T1000 (cell line): ENCODE data around the gene DNAJC17.

Experiments
- DNase-seq: peaks from one replicate; lab custom pipeline; 2025; ENCODE audit warnings: mixed read lengths; lab: John Stamatoyannopoulos, UW

Gene DNAJC17

DNA sequence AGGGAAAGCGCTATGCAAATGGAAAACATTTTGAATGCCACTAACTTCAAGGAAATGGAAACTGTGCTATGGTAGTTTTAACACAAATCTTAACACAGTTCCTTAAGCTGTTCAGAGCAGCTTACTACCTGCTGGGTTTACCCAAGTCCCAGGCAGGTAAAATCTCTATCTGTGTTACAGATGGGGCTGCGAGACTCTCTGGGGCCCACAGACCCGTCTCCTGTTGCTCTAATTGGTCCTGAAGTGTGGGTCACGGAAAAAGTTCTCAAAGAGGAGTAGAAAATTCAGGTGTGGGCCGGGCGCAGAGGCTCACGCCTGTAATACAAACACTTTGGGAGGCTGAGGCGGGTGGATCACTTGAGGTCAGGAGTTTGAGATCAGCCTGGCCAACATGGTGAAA is 17.3 kb downstream of the DNAJC17 start:
- DNase-seq, result no peak

- DNase-seq, result no peak
Observed at GRCh38 chr15:40789119-40789518, 18.2 kb downstream of the DNAJC17 start.

- DNase-seq, result no peak
Observed at GRCh38 chr15:40787991-40788390, 19.3 kb downstream of the DNAJC17 start.

- DNase-seq, result peak; percentile 15
Observed at GRCh38 chr15:40787344-40787841, 19.9 kb downstream of the DNAJC17 start.

DNA sequence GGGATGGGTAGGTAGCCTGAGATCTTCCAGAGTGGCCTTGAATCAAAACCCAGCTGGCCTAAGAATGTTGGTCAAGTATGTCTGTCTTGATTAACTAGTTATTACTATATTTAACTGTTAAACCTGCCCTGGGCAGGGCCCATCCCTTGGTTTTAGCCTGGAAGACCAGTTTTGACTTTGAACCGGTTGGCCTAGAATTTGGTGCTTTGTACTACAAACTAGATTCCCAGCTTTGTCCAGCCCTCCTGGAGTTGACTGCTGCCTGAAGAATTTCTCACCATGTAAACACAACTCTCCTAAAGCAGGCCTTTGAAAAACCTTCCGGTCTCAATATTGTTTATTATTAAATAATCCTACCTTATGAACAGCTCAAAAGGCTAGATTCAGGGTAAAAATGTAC is 21.5 kb downstream of the DNAJC17 start:
- no peak for DNase-seq

DNA sequence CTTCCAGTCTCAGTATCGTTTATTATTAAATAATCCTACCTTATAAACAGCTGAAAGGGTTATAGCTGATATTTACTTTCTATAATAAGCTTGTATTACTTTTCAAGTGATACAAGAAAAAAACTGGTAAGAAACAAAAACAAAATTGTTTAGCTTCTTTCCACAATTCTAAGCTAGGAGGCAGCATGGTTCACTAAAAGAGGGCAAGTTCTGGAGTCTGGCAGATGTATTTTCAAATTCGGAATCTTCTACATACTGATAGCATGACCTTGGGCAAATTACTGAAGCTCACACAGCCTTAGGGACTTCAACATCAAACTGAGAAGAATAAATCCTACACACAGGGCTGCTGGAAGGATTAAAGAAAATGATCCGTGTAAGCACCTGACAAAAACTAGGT is 22.1 kb downstream of the DNAJC17 start:
- DNase-seq, result no peak

- DNase-seq, result no peak
Observed at GRCh38 chr15:40782609-40783227, 24.6 kb downstream of the DNAJC17 start.

DNA sequence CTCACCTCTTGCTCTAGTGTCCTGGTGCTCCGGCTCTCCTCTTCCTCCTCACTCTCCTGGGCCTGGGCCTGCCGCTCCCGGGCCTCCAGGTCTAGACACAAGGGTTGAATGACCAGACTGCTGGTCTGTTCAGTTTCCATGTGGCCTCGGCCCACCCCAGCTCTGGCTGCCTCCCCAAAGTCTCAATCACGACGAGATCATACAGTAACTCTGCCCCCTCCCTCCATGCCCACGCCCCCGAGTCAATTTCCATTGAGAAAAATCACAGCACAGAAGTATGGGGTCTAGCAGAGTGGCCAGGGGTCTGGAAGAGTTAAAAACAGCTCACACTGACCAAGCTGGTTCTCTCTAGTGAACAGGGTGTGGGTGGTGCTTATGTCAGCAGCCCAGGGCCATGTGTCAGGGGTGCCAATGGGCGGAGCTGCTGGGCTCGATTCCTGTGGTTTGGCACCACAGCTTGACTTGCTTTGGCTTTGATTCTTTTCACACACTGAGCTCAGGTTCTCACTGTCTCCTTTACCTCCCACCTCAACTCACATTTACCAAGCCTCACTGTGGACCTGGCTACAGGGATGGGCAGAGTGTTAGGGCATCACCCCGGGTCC is 30.6 kb downstream of the DNAJC17 start:
- DNase-seq, result no peak

DNA sequence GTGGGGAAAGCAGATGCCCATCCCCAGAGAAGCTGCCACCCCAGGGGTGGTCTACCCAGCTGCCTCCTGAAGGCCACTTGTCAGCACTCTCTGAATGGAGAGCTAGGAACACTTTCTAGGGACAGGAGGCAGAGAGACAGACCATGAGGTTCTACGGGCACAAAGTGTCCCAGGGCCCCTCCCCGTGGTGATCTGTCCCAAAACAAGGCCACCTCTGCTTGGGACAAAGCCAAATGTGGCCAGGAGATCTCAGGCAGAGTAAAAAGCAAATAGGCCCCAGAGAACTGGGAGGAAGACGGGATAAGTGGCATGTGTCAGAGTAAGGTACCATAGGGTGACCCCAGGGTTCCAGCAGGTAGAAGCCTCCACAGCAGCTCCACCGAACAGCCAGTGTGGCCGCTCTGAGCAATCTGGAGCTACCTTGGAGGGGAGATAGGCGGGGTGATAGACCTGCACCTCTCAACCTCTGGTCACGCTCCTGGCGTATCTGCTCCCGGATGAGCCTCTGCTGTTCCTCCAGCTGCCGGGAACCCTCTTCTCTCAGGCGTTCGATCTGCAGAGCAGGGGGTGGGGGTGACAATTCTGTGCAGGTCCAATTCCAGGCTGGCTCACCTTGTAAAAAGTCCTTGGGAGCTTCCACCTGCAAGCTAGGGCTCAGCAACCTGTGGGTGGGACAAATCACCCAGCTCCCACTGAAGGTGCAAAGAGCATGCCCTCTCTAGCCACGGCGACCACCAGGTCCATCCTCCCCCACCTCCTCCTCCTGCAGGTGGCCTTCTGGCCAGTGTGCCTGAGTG is 31.3 kb downstream of the DNAJC17 start:
- DNase-seq, result no peak

GRCh38 chr15:40775007-40775406 is 32.3 kb downstream of the DNAJC17 start:
- DNase-seq, result no peak

DNA sequence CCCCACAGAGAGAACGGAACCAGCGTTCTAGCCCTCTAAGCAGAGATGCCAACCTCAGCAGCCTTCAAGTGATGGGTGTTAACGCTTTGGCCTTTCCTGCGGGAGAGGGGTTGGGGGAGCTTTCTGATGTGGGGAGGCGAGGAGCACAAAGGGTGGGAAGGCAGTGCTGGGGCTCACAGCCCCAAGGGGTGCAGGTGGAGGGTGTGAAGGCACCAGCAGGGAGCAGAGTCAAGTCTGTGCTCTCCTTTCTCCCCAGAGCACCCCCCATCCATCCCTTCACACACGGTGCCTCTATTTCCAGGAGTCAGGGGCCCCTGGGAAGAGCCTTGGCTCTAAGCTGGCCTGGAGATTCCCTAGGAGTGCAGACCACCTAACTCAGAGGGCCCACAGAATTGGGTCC is 33.4 kb downstream of the DNAJC17 start:
- DNase-seq, result no peak

- DNase-seq, result no peak
Observed at GRCh38 chr15:40773496-40773895, 33.8 kb downstream of the DNAJC17 start.

DNA sequence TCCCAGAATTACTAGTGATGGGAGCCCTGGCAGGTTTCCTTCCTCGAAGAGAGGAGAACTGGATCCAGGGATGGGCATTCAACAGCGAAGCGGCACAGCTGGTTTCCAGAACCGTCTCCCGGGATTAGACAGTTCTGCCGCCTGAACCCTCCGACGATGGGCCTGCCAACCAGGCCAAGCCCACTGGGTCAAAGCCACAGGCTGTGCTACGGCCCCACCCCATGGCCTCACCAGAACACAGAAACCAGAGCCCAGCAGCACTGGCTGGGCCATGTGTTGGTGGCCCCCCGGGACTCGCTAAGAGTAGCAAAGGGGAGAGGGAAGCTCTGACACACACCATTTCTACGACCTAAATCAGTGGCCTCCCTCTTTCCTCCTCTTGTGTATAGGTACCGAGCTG is 35.3 kb downstream of the DNAJC17 start:
- no peak for DNase-seq

DNA sequence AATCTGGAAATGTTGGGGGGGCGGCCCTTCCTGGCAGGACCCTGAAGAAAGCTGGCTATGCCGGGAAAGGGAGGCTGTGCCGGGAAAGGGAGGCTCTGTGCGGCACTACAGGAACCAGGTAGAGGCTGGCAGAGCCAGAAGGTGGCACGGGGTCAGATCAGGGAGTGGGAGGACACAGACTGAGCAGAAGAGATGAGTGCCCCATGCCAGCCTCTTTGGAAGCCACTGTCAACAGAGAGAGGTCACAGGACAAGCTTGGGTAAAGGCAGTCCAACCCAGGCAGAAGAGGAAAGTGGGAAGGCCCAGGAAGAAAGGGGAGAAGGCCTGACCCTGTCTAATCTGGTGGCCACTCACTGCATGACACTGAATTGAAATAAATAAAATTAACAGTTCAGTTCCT is 36.0 kb downstream of the DNAJC17 start:
- DNase-seq, result no peak

DNA sequence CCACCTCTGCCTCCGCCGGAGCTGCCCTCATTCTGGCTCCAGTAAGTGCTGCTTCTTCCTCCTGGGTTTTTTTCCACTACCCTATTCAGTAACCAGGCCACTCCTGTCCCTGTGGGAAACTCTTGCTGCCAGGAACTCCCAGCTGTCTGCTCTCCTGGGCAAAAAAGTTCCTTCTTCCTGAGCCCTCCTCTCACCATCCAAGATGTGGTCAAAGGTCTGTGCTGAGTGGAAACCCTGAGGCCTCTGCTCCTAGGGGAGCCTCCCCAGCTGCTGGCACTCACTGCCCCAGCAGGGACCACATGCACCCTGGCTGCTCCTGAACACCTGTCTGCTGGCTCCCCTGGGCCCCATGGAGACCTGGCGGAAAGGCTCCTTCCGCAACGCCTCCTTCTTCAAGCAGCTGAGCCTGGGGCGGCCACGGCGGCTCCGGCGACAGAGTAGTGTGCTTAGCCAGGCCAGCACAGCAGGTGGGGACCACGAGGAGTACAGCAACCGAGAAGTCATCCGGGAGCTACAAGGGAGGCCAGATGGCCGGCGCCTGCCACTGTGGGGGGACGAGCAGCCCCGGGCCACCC is 37.0 kb downstream of the DNAJC17 start:
- DNase-seq, result no peak

DNA sequence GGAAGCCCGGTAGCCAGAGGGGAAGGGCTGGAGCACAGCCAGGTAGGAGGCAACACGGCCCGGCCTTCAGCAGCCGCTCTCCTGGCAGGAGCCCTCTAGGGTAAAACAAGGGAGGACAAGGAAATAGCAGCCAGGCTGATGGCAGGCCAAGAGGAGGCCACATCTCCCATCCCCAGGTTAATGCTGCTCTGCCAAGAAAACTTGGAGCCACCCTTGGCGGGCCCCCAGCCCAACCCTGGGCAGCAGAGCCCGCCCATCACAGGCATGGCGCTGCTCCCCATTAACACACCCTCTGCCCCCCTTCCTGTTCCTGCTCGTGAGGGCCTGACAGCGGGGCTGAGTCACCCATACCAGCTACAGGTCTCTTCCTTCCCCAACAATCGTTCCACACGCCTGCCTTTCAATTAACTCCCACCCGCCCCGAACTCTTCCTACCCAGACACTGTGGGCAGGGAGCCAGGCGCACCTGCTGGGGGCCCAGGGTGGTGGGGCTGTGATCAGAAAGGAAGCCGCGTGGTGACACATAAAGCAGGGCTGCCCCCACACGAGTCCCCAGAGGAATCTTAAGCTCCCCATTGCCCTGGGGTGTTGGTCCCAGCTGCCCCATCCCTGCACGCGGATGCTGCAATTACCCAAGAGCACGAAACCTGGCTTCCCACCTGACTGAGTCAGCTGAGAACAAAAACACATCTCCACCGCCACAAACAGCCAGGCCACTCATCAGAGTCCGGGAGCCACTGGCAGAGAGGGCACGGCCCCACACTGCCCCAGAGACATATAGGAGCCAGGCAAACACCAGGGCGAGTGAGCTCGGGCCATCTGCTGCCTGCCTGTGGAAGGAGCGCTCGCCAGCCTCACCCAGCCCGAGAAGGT is 37.8 kb downstream of the DNAJC17 start, which contains the start of gene C15orf62:
Gene C15orf62 (plus strand): TSS at position 707 of the 873 bp plus-strand sequence. CDS start 516 bp downstream, outside the sequence.
- DNase-seq, result peak; percentile 83

- no peak for DNase-seq
Observed at GRCh38 chr15:40768521-40769273, 38.6 kb downstream of the DNAJC17 start.

GRCh38 chr15:40767838-40768500 is 39.3 kb downstream of the DNAJC17 start:
- no peak for DNase-seq

DNA sequence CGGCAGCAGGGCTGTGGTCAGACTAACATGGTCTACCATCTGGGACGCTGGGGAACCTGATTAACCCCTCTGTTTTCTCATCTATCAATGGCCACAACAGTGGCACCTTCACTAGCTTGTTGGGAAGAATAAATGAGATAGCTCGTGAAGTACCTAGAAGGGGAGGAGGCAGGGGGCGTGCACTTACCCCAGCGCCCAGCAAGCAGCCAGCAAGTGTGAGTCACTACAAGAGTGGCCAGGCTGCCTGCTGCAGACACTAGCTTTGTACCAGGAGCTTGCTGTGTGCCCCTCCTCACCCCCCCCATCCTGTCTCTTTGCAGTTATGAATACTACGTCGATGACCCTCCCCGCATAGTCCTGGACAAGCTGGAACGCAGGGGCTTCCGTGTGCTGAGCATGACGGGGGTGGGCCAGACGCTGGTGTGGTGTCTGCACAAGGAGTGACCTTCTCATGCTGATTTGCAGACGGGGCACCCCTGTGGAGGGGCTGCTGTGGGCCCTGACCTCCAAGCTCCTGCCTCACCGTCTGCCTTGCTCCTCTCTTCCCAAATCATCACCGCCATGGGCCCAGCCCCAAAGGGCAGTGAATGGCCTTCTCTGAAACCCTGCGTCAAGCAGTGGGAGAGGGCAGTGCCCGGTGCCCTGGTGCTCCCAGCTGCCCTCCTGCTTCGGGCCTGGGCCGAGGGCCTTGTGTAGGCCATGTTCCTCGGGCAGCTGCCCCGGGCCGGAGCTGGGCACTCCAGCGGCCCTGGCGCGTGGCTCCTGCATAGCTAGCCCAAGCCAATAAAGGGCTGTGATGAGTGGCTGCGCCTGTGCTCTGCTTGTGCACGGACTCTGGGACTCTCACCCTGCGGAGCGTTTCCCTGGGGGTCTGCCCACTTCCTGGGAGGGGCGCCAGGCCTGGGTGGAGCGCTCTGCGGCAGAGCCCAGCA is 40.1 kb downstream of the DNAJC17 start:
- DNase-seq, result no peak
